GM19035 (cell line): ENCODE measurements around the gene OTUD3.
A peak's percentile ranks its signal among the peaks of the same experiment; 100 is the strongest.
"Not testable (repeated sequence)": the region's sequence is repeated elsewhere in the genome, so short reads cannot be mapped to it uniquely, and the experiment has no call there.

ENCODE experiments used
- ATAC-seq: cut with Tn5 transposase; IDR thresholded peaks from one replicate; pipeline ENCODE4 v1.9.1; 2021; ENCODE audit not compliant: unreplicated experiment

Gene OTUD3, protein sequence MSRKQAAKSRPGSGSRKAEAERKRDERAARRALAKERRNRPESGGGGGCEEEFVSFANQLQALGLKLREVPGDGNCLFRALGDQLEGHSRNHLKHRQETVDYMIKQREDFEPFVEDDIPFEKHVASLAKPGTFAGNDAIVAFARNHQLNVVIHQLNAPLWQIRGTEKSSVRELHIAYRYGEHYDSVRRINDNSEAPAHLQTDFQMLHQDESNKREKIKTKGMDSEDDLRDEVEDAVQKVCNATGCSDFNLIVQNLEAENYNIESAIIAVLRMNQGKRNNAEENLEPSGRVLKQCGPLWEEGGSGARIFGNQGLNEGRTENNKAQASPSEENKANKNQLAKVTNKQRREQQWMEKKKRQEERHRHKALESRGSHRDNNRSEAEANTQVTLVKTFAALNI

DNA sequence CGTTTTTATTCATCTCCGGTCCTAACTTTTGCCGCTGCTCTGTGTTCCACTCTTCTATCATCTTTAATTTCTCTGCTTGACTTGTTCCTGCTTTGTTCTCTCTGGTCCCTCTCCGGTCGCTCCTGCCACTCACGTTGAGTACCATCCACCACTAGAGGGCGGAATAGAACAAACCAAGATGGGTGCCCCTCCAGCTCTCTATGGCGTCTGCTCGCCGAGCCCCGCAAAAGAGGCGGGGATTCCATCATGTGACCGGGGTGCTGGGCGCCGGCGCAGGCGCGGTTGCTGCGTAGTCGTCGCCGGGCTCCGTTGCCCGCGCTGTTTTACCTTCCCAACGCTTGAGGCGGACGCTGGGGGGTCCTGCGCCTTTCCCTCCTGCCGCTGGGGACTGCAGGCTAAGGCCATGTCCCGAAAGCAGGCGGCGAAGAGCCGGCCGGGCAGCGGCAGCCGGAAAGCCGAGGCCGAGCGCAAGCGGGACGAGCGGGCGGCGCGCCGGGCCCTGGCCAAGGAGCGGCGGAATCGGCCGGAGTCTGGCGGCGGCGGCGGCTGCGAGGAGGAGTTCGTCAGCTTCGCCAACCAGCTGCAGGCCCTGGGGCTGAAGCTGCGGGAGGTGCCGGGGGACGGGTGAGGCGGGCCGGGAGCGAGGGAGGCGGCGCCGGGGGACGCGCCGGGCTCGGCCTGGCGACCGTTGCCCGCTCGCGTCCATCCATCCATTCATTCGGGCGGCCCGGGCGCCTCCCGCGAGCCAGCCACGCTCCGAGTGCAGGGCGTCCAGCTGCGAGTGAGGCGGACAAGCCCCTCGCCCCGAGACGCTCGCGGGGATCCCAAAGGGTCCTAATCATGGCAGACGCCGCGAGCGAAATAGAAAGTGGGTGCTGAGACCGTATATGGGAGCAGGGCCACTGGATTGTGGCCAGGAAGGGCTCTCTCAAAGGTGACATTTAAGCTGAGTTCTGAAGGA, at the start of gene OTUD3:
OTUD3 (plus strand) TSS at position 285 of the 961 bp plus-strand sequence; CDS start at position 404, 119 bp downstream.
- ATAC-seq = peak; percentile 95

DNA sequence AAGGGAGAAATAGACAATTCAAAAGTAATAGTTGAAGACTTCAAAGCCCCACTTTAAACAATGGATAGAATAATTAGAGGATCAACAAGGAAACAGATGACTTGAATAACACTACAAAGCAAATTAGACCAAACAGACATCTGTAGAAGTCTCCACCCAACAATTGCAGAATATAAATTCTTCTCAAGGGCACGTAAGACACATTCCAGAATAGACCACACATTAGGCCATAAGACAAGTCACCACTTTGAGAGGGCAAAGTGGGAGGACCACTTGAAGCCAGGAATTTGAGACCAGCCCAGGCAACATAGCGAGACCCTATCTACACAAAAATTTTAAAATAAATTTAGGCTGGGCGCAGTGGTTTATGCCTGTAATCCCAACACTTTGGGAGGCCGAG, 46.6 kb upstream of the OTUD3 start:
- no peak for ATAC-seq

DNA sequence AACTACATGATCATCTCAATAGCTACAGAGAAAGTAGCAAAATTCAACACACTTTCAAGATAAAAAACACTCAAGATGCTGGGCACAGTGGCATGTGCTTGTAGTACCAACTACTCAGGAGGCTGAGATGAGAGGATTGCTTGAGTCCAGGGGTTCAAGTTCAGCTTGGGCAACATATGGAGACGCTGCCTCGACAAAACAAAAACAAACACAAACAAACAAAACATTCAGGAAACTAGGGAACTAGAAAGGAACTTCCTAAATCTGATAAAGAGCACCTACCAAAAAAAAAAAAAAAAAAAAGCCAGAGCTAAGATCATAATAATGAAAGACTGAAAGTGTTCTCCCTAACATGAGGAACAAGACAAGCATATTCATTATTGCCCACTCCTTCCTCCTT, 44.3 kb upstream of the OTUD3 start:
- no peak for ATAC-seq

DNA sequence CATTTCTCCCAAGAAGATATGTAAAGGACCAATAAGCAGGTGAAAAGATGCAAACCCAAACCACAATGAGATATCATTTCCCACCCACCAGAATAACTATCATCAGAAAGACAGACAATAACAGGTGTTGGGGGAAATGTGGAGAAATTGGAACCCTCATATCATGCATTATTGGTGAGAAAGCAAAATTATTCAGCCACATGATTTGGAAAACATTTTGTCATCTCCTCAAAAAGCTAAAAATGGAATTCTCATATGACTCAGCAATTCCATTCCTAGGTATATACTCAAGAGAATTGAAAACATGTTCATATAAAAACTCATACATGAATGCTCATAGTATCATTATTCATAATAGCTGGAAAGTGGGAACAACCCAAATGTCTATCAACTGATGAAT, 42.0 kb upstream of the OTUD3 start:
- no peak for ATAC-seq

DNA sequence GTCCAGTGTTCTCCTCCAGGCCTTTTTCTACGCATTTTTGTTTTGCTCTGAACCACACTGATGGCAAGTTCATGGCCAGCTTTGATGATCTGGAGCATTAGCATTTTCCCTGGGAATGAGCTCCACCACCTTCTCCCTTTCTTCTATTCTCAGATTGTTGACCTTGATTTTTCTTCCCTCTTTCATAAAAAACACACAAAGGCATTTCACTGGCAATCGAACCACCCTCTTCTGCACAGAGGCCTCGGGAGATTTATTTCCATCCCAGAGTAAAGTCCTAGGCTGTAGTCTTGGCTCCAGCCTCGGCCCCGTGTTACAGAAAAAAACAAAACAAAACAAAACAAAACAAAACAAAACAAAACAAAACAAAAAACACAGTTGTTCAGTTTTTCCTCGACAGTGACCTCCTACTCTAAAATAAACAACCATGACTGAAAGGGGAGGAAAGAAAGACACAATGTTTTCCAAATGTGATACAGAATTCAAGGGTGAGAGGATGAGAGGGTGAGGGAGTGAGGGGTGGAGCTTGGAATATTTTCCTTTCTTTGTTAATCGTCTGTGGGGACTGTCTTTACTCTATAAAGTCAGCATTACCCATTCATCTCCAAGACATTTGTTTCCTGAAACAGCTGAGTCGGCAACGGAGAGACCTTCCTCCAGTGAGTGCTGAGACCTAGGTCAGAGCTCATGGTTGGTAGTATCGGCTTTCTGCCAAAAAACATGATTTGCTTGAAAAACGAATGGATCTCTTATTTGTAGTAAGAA, 37.3 kb upstream of the OTUD3 start:
- ATAC-seq = no peak

DNA sequence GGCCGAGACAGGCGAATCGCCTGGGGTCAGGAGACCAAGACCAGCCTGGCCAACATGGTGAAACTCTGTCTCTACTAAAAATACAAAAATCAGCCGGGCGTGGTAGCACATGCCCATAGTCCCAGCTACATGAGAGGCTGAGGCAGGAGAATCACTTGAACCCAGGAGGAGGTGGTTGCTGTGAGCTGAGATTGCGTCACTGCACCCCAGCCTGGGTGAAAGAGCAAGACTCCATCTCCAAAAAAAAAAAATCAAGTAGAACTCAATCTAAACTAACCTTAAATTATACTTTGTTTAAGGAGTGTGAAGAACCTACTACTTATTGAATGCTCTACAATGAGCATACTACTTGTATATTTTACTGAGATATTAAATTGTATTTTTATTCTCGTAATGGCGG, 36.6 kb upstream of the OTUD3 start:
- no peak for ATAC-seq

DNA sequence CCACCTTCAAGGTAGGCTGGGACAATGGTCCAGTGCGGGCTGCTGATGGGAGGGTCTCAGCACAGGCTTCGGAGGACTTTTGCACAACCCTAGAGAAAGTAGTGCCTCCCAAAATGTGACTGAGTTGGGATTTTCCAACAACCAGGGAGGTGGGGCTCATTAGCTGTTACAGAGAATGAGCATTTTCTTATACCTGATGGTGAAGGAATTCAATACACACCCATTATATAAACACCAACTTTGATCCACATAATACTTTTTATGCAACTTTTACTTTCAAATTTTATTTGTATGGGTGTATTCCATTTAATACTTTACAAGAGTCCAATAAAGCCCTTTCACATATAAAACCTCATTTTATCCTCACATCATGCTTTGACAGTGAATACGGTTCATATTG, 35.9 kb upstream of the OTUD3 start:
- no peak for ATAC-seq

DNA sequence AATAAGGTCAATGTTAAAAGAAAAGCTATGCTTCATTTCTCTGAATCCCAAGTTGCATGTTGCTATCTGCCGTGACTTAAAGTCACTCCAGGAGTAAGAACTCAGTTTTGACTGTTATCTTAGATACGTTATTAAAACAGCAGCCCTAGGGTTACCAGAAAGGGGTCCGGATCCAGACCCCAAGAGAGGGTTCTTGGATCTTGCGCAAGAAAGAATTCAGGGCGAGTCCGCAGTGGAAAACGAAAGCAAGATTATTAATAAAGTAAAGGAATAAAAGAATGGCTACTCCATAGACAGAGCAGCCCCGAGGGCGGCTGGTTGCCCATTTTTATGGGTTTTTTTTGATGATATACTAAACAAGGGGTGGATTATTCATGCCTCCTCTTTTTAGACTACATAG, 34.9 kb upstream of the OTUD3 start:
- ATAC-seq = not testable (repeated sequence)

DNA sequence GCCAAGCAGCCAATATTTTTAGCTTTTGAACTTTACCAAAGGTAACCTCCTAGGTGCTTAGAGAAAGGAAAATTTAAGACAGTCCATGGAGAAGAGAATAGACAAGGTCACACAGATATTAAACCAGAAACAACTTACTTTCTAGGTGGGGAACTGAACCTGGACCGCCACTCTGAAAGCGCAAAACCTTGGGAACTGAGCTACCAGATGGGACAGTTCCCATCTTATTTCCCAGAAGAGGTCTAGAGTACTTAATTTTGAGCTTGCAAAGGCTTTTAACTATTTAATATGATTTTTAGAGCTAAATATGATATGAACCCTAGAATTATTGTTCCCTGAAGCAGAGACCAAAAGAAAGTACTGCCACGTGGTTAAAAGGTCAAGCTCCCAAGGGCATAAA, 32.9 kb upstream of the OTUD3 start:
- ATAC-seq = not testable (repeated sequence)

DNA sequence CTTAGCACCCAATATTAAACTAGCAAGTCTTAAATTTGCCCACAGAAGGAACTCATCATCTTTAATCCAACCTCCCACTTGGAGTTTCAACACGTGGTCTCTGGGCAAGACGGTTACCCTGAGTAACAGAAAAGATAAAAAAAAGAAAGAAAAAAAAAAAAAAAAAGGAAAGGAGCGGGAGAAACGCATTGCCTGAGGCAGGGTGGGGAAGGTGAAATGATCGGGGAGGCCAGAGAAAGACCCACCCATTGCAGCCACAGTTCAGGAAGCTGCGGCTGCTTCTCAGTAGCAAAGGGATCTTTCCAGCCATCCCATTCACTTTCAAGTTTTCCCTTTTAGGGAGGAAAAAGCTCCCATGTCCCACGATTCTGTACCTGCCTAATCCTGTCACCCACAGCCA, 32.0 kb upstream of the OTUD3 start:
- no peak for ATAC-seq

DNA sequence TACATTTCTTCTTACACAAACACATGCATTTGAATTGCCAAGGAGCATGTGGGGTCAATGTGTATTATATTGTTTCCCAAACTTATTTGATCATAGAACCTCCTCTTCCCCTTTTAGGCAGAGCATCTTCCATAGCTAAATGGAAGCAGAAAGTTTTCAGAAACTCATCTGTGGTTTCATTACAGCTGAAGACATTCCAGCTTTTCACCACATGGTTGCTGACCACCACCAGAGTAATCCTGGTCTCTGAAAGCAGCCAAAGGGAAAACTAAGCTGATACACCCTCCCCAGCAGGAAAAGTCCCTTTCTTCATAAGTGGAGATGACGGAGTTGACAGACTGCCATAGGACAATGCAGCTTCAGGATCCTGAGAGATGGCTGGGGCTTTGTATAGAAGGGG, 30.2 kb upstream of the OTUD3 start:
- ATAC-seq = no peak

DNA sequence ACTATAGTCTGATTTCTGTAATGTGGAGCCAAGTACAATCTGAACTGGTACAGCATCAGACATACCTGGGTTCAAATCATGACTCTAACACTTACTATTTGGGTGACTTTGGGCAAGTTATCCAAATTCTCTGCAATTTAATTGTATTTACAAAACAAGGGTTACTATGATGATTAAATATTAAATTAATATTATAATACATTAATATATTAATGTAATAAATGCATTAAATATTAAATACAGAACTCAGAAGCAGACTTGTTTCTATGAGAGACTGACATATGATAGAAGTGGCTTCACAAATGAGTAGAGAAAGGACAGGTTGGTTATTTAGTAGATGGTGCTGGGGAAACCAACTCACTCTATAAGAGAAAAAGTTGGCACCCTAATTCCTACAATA, 27.3 kb upstream of the OTUD3 start:
- ATAC-seq = no peak

DNA sequence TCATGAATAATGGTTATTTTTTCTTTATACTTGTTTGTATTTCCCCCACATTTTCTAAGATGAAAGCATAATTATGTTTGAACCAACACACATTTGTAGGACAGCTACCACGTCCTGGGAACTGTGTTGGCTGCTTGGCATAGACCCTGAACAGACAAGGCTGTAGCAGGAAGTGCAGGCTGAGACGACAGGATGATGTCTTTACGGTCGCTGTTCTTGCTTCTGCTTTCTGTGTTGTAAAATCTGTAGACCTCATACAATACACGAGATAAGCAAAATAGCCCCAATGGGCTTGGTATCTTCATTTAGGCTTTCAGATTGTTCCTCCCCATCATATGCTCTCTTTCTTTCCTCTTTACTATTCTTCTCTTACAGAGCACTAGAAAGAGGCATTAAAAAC, 23.3 kb upstream of the OTUD3 start:
- ATAC-seq = no peak

DNA sequence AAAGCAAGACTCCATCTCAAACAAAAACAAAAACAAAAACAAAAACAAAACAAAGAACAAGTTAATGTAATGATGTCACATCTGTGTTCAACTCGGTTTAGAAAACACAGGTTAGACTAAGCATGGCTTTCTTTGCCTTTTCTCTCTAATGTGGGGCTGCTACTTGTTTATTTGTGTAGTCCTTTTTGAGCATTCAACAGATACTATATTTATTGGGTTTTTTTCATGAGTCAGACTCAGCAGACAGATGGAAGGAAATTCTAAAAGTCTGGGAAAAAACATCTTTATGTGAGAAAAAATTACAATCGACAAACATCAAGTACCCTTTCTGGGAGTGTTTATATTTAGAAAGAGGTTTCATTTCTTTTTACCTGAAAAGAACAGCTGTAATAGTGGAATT, 22.3 kb upstream of the OTUD3 start:
- no peak for ATAC-seq

DNA sequence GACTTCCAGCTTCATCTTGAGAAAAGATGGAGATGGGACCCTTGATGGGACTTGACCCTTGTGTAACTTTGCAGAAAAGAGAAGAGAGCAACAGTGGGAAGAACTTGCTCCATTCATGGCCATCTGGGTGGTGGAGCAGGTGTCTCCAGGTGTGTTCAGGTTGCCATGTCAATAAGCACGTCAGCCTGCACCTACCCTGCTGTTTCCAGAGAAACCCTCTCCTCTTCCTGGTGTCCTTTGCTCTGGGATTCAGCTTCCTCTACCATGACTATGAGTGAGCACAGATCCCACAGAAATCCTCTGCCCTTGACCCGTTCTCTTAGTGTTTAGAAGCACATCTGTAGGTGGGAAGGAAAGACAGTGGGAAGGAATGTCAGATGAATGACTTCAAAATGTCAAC, 21.8 kb upstream of the OTUD3 start:
- ATAC-seq = no peak

DNA sequence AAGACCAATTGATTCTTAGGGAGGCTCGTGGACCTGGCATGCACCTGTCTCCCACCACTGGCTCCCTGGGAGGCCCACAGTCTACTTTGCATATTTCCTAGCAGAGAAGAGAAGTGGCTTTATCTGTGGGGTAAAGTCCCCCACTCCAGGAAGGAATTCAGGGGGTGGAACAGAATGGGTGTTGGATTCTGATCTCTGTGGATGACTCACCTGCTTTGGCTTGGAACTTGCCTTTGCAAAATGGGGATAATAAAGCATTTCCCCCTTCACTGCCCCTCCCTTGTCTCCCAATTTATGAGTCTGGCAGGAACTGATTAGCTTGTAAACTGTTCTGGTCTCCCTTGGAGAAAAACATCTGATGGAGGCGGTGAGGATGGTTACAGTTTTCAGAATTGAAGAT, 21.2 kb upstream of the OTUD3 start:
- no peak for ATAC-seq

DNA sequence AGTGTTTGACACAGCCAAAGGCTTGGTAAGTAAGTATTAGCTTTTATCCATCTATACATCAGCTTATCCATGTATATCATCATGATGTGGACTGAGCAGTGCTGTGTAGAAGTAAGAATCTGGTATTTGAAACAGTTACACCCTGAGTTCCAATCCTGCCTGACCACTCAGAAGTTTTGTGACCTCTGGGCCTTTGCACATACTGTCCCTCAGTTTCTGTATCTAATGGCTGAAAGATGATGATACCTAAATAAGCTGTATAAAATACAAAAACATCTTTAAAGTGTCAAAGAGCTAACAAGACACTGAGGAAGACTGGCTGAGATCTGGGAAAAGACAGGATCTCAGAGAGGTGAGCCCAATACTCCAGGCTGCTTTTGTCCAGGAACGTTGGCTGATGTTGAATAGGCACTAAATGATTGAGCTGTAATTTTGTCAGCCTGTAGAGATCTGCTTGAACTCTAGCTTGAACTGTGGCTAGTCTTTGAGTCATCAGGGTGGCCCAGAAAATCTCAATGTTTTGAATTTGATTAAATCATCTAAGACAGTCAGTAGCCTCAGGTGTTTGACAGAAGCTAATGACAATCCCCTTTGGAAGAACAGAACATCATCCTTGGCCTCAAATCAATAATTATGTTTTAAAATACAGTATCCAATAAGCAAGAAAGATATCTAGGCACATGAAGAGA, 20.2 kb upstream of the OTUD3 start:
- no peak for ATAC-seq

DNA sequence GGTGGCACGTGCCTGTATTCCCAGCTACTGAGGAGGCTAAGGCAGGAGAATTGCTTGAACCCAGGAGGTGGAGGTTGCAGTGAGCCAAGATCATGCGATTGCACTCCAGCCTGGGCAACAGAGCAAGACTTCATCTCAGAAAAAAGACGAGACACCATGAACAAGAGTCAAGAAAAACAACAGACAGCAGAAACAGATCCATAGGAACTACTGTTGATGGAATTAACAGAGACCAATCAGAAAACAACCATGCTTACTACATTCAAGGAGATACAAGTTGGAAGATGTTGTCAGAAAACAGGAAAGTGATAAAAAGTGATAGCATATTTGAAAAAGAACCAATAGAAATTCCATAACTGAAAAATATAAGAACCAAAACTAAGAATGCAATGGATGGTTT, 19.3 kb upstream of the OTUD3 start:
- no peak for ATAC-seq

DNA sequence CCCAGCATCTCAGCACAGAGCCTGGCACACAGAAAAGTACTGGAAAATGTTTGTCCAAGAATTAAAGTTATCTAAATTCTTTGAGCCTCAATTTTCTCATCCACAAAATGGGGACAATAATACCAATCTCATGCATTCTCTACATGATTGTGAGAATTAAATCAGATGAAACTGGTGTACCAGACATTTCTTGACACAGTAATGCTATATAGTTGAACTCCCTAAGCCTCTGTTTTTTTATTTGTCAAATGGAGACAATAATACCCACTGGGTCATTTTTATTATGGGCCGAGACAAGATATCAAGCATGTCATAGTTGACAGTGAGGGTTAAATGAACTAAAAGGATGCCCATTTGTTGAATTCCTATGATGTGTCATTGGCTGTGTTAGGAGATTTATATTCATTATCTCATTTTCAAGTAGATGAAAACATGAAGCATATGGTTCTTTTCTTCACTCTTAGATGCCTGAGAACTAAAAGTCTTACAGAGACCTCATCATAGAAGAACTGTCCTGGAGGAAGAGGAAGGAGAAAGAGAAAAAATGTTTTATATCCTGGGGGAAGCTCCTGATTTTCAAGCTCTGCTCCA, 17.5 kb upstream of the OTUD3 start:
- no peak for ATAC-seq

DNA sequence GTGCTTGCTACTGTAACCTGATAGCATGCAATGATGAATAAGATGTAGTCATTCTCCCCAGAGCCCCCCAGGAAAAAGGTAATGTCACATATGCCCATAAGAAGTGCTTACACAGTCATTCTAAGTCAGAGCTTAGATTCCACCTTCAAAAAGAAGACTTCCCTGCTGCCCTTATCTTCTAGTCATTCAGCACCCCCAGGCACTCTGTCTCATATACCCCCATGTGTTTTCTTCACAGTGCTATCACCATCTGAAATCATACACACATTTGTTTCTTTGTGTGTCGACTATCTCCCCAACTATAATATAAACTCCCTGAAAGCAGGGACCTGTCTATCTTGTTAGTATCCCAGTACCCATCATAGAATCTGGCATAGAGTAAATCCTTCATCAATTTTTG, 16.2 kb upstream of the OTUD3 start:
- ATAC-seq = no peak
